Ishikawa (cell line): Measurements from ENCODE around the gene PKD1.

Source experiments
- CEBPB ChIP-seq: IDR thresholded peaks from 2 replicates; pipeline ENCODE4 v1.6.1; 2012
- CREB1 ChIP-seq: IDR thresholded peaks from 2 replicates; pipeline ENCODE4 v1.6.1; 2012; ENCODE audit warnings: low read depth
- EGR1 ChIP-seq: IDR thresholded peaks from 2 replicates; pipeline ENCODE4 v1.6.1; 2012
- EP300 ChIP-seq: IDR thresholded peaks from 2 replicates; pipeline ENCODE4 v1.6.1; 2012; ENCODE audit warnings: borderline replicate concordance
- FOXM1 ChIP-seq: IDR thresholded peaks from 2 replicates; pipeline ENCODE4 v1.6.1; 2012; ENCODE audit warnings: low read depth, borderline replicate concordance
- MAX ChIP-seq: IDR thresholded peaks from 2 replicates; pipeline ENCODE4 v1.6.1; 2012
- NFIC ChIP-seq: IDR thresholded peaks from 2 replicates; pipeline ENCODE4 v1.6.1; 2012
- RAD21 ChIP-seq: IDR thresholded peaks from 2 replicates; pipeline ENCODE4 v1.6.1; 2012; ENCODE audit warnings: low read depth
- REST ChIP-seq: IDR thresholded peaks from 2 replicates; pipeline ENCODE4 v1.6.1; 2012; ENCODE audit warnings: low read depth, mild to moderate bottlenecking
- TAF1 ChIP-seq: IDR thresholded peaks from 2 replicates; pipeline ENCODE4 v1.6.1; 2012; ENCODE audit warnings: low read depth, mild to moderate bottlenecking
- TCF12 ChIP-seq: IDR thresholded peaks from 2 replicates; pipeline ENCODE4 v1.6.1; 2012; ENCODE audit warnings: low read depth
- TEAD4 ChIP-seq: IDR thresholded peaks from 2 replicates; pipeline ENCODE4 v1.6.1; 2012
- YY1 ChIP-seq: IDR thresholded peaks from 2 replicates; pipeline ENCODE4 v1.6.1; 2012; ENCODE audit warnings: low read depth
- ZBTB7A ChIP-seq: IDR thresholded peaks from 2 replicates; pipeline ENCODE4 v1.6.1; 2012; ENCODE audit warnings: low read depth
- TF ChIP-seq, protein P1 (sequence below): IDR thresholded peaks from 2 replicates; pipeline ENCODE4 v1.6.1; 2012

Gene PKD1

GRCh38 chr16:2150418-2151187 is 14.9 kb upstream of the PKD1 start:
- TF ChIP-seq EP300 (no peak), NFIC (peak; percentile 6; the same call in 1 of the 2 replicates), ZBTB7A (peak; percentile 78), MAX (no peak), CEBPB (no peak), TAF1 (no peak), EGR1 (no peak), YY1 (0 out of 2 replicates have a peak, but pooled peaks have one; percentile 24), TEAD4 (peak; percentile 8; the same call in 1 of the 2 replicates)
- TF ChIP-seq, protein P1, sequence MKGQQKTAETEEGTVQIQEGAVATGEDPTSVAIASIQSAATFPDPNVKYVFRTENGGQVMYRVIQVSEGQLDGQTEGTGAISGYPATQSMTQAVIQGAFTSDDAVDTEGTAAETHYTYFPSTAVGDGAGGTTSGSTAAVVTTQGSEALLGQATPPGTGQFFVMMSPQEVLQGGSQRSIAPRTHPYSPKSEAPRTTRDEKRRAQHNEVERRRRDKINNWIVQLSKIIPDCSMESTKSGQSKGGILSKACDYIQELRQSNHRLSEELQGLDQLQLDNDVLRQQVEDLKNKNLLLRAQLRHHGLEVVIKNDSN: no peak

DNA sequence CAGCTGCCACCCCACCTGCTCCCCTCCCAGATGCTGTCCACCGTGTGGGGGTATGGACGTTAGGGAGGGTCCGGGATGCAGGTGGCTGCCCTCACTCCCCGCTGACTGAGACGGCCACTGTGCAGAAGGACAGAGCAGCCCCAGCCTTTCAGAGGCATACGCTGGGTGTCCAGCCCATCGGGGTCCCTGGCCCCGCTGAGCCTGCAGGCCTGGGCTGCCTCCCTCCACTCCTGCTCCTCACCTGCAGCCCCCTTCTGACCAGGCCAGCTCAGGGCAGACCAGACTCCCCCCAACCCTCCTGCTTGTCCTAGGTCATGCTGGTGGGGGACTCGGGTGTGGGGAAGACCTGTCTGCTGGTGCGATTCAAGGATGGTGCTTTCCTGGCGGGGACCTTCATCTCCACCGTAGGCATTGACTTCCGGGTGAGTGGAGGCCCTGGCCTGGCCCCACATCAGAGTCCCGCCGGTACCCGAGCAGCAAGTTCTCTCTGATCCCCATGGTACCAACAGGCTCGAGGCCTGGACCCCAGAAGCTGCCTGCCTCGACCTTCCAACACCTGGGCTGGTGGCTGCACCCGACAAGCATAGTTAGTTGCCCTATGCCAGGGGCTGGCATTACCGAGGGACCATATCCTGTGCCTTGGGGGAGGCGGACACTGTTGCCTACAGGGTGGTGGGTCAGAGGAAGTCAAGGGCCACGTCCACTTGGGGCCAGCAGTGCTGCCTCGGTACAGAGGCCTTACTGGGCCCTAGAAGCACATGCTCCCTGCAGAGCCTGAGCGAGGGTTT is 14.1 kb upstream of the PKD1 start:
- no peak for TF ChIP-seq EGR1
- TF ChIP-seq ZBTB7A: no peak; the same call in none of the 2 replicates
- peak; percentile 34; the same call in 1 of the 2 replicates for TF ChIP-seq TAF1
- TF ChIP-seq TCF12: 0 out of 2 replicates have a peak, but pooled peaks have one; percentile 13
- no peak for TF ChIP-seq RAD21
- peak; percentile 20; the same call in 1 of the 2 replicates for TF ChIP-seq NFIC
- TF ChIP-seq FOXM1: no peak
- peak; percentile 49 for TF ChIP-seq MAX
- TF ChIP-seq, protein P1: peak; percentile 14; the same call in 1 of the 2 replicates

DNA sequence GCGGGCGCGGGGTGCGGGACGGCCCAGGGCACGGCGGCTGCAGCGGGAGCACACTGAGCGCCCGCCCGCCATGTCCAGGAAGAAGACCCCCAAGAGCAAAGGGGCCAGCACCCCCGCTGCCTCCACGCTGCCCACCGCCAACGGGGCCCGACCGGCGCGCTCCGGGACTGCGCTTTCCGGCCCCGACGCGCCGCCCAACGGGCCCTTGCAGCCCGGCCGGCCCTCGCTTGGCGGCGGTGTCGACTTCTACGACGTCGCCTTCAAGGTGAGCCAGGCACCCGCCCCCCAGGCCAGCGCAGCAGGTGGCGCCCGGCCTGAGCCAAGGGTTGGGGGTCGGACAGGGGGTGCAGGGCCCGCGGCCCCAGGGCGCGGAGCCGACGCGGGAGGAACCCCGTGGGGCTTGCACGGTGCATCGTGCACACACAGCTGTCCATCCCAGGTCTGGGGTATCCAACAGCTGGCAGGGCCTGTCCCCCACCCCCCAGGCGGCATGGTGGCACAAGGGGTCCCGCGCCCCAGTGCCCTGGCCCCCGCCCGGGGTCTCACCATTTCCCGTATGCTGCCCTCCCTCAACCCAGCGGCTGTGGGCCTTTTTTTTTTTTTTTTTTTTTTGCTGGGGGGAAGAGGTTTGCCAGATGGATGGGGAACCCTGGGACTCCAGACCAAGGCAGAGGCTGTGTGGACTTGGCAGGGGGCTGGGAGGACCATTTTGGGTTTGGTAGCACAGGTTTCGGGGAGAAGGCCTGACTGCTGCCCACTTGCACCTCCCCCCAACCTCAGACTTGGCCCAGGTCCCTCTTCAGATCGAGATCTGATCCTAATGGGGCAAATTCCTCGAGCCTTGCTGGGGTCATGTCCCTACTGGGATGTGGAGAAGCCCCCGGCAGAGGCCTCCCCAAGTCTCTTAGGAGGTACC is 13.3 kb upstream of the PKD1 start:
- TF ChIP-seq EGR1 (no peak), YY1 (no peak), REST (no peak), MAX (peak; percentile 44), FOXM1 (no peak), CEBPB (no peak), CREB1 (no peak), RAD21 (no peak), TAF1 (no peak), NFIC (no peak; the same call in 1 of the 2 replicates), EP300 (no peak), TCF12 (peak; percentile 19; the same call in 1 of the 2 replicates), TEAD4 (no peak), ZBTB7A (peak; percentile 78)
- TF ChIP-seq, protein P1: no peak

GRCh38 chr16:2147981-2148671 is 12.4 kb upstream of the PKD1 start, which contains the start of gene RAB26:
Gene RAB26, plus strand, starts transcription at chr16:2148625. Its CDS starts 159 bp downstream, at chr16:2148784.
- TF ChIP-seq RAD21 (no peak), REST (no peak), NFIC (peak; percentile 96), ZBTB7A (peak; percentile 99), EGR1 (no peak), MAX (peak; percentile 40; the same call in 1 of the 2 replicates), CREB1 (no peak), YY1 (peak; percentile 36; the same call in 1 of the 2 replicates), TAF1 (0 out of 2 replicates have a peak, but pooled peaks have one; percentile 16), FOXM1 (no peak), EP300 (peak; percentile 78), CEBPB (no peak), TCF12 (peak; percentile 92), TEAD4 (peak; percentile 39; the same call in 1 of the 2 replicates)
- TF ChIP-seq, protein P1: peak; percentile 59
